ENCODE results near the gene LCE2C.
"Not testable (repeated sequence)": the region's sequence is repeated elsewhere in the genome, so short reads cannot be mapped to it uniquely, and the experiment has no call there.

Gene LCE2C, protein sequence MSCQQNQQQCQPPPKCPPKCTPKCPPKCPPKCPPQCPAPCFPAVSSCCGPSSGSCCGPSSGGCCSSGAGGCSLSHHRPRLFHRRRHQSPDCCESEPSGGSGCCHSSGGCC

DNA sequence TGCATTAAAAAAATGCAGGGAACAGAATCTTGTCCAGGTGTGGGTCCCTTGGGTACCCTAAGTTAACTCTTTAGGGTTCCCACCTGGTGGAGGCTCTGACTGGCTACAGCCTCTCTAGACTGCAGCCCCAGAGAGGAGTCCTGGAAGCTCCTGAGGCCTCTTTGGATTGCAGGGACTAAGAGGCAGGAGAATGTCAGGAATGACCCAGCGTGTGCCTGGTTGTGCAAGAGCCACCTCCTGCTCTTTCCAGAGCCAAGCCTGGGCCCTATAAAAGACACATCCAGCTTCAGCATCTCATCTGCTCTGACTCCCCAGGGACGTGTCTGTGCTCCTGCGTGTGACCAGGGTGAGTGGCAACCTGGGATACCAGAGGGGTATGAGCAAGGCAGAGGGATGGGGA lies at the start of gene LCE2C:
Gene LCE2C (plus strand): TSS at position 297 of the 400 bp plus-strand sequence. CDS start 737 bp downstream, outside the sequence.
- DNase-seq (ENCODE audit: low spot score); in situ Hi-C loops (cut with MboI; ENCODE audit: low pct_unique_long_range_greater_than_20kb, low sequenced_read_pairs, unreplicated experiment): not testable (repeated sequence)

DNA sequence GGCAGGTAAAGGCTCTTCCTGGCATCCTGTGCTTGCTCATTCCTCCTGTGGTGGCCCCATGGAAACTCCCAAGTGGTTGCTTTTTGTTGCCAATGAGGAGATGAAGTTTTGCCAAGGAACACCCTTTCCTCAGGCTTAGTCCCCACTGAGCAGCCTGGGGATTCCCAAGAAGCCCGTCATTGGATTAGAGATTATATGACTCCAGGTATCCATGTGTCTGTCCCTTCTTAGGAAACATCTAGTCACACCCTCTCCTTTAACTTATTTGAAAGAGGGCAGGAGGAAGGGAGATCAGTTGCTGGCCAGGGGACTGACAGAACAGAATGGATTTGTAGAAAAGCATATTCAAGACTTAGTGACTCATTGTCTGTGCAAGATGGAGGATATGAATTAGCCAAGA lies 48.3 kb upstream of the LCE2C start:
- DNase-seq (ENCODE audit: low spot score) = no peak
- in situ Hi-C loops (cut with MboI; ENCODE audit: low pct_unique_long_range_greater_than_20kb, low sequenced_read_pairs, unreplicated experiment) = no loop called here
- TF ChIP-seq, protein P1, sequence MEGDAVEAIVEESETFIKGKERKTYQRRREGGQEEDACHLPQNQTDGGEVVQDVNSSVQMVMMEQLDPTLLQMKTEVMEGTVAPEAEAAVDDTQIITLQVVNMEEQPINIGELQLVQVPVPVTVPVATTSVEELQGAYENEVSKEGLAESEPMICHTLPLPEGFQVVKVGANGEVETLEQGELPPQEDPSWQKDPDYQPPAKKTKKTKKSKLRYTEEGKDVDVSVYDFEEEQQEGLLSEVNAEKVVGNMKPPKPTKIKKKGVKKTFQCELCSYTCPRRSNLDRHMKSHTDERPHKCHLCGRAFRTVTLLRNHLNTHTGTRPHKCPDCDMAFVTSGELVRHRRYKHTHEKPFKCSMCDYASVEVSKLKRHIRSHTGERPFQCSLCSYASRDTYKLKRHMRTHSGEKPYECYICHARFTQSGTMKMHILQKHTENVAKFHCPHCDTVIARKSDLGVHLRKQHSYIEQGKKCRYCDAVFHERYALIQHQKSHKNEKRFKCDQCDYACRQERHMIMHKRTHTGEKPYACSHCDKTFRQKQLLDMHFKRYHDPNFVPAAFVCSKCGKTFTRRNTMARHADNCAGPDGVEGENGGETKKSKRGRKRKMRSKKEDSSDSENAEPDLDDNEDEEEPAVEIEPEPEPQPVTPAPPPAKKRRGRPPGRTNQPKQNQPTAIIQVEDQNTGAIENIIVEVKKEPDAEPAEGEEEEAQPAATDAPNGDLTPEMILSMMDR (IDR thresholded peaks at IDR 0.05; ENCODE audit: extremely low read depth, insufficient read depth, missing control alignments) = no peak

DNA sequence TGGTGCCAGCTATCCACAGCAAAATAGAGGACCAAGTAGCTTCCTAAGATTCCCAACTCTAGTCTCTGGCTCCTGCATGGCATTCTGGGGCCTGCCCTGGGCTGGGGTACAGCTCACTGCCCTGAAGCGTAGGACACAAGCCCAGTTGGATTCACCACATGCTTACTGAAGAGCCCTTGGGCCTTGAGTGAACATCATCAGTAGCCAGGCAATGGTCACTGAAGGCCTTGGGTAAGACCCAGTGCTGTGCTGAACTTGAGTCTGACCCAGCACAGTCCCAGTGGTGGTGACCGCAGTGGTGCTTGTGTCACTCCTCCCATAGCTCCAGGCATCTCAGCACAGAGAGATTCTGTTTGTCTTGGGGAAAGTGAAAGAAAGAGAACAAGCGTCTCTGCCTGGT lies 44.5 kb upstream of the LCE2C start:
- no peak for DNase-seq (ENCODE audit: low spot score)
- in situ Hi-C loops (cut with MboI; ENCODE audit: low pct_unique_long_range_greater_than_20kb, low sequenced_read_pairs, unreplicated experiment) = no loop called here
- TF ChIP-seq, protein P1 (IDR thresholded peaks at IDR 0.05; ENCODE audit: extremely low read depth, insufficient read depth, missing control alignments) = no peak

DNA sequence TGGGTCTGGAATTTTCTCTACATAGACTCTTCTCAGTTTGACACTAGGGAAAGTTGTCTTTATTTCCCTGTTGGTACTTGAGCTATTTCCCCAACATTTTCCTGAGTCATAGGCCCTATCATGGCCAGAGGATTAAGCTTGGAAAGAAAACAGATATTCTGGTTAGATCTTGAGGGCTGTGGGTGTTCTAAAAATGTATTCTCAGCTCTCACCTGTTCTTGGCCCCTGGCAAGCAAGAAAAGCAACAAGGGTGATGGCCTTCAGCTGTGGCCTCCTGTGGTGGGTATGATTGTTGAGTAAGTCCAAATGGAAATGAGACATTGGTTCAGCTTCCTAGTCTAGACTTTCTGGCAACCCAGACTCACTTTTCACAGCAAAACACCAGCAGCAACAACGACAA lies 34.7 kb upstream of the LCE2C start:
- no peak for DNase-seq (ENCODE audit: low spot score)
- TF ChIP-seq, protein P1 (IDR thresholded peaks at IDR 0.05; ENCODE audit: extremely low read depth, insufficient read depth, missing control alignments) = no peak
- in situ Hi-C loops (cut with MboI; ENCODE audit: low pct_unique_long_range_greater_than_20kb, low sequenced_read_pairs, unreplicated experiment) = no loop called here

DNA sequence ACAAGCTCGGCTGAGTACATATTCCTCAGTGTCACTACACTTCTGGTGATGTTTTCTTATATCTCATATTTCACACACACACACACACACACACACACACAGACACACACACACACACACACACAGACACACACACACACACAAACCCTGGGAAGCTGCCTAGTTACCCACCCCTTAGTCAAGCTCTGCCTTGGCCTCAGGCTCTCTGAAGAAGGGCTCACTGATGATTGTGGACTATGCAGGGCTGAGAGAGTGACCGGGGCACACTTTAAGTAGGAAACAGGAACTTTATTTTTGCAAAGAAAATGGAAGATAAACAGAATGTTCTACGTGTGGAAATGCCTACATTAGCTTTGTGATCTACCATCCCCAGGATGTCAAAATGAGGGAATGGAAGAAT lies 31.1 kb upstream of the LCE2C start:
- in situ Hi-C loops (cut with MboI; ENCODE audit: low pct_unique_long_range_greater_than_20kb, low sequenced_read_pairs, unreplicated experiment) = no loop called here
- TF ChIP-seq, protein P1 (IDR thresholded peaks at IDR 0.05; ENCODE audit: extremely low read depth, insufficient read depth, missing control alignments) = no peak
- DNase-seq (ENCODE audit: low spot score) = no peak

DNA sequence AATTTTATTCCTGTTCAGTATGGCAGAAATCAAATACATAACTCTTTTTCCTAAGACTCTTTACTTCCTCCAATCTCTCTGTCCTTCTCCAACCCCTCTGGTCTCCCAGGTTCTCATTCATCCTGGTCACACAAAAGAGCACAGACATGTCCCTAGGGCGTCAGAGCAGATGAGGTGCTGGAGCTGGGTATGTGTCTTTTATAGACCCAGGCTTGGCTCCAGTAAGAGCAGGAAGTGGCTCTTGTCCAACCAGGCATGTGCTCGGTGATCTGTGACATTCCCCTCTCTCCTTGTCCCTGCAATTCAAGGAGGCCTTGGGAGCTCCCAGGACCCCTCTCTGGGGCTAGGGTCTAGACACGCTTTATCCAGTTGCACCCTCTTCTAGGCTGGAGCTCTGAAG lies 29.9 kb upstream of the LCE2C start:
- DNase-seq (ENCODE audit: low spot score) = no peak
- TF ChIP-seq, protein P1 (IDR thresholded peaks at IDR 0.05; ENCODE audit: extremely low read depth, insufficient read depth, missing control alignments) = no peak
- in situ Hi-C loops (cut with MboI; ENCODE audit: low pct_unique_long_range_greater_than_20kb, low sequenced_read_pairs, unreplicated experiment) = no loop called here

DNA sequence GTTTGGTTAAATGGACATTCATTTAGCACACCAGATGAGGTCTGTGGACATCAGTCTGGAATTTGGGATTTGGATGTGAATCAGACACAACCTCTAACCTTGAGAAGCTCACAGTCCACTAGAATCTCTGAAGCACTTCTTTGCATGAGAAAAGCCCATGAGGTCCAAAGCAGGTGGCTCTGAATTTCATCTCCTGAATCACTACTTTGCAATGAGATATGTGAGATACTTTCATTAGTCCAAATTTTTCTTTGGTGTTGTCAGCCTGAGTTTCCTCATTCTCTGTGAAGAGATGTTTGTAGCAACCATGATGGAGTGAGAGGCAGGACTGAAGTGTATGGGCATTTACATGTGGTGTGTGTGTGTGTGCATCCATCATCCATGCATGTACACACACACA lies 28.4 kb upstream of the LCE2C start:
- TF ChIP-seq, protein P1 (IDR thresholded peaks at IDR 0.05; ENCODE audit: extremely low read depth, insufficient read depth, missing control alignments) = no peak
- no peak for DNase-seq (ENCODE audit: low spot score)
- in situ Hi-C loops (cut with MboI; ENCODE audit: low pct_unique_long_range_greater_than_20kb, low sequenced_read_pairs, unreplicated experiment) = no loop called here
